Hypothalamus (tissue), 51 donors: ENCODE data around the gene FOSB.
A peak's percentile ranks its signal among the peaks of the same experiment; 100 is the strongest.

Source experiments
- DNase-seq, 51 donors: peaks; one replicate each; lab custom pipeline; 2025; lab: John Stamatoyannopoulos, UW

FOSB gene

DNA sequence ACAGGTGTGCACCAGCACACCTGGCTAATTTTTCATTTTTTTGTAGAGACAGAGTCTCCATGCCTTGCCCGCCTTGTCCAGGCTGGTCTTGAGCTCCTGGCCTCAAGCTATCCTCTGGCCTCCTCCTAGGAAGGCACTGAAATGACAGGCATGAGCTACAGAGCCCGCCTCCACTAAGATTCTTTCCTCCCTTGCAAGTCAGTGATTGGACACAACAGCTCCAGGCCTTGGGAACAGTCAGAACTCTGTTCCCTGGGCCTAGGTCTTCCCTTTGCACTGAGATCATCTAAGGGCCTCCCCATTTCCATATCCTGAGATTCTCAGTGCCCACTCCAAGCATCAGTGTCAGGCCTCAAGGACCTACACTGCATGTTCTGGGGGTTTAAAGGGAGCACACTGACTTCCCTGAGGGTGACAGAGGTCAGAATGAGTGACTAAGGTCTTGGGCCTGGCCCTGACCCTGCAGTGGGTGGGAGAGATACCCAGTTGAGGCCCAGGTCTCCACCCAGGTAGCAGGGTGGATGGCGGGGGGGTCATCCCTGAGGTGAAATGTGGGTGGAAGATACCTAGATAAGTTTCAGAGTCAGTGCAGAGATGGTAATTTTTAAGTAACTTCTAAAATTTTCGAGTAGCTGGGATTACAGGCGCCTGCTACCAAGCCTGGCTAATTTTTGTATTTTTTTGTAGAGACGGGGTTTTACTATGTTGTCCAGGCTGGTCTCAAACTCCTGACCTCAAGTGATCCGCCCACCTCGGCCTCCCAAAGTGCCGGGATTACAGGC lies 26.7 kb upstream of the FOSB start:
- no peak for DNase-seq

GRCh38 chr19:45442408-45442777 lies 25.4 kb upstream of the FOSB start:
- DNase-seq: no peak

DNA sequence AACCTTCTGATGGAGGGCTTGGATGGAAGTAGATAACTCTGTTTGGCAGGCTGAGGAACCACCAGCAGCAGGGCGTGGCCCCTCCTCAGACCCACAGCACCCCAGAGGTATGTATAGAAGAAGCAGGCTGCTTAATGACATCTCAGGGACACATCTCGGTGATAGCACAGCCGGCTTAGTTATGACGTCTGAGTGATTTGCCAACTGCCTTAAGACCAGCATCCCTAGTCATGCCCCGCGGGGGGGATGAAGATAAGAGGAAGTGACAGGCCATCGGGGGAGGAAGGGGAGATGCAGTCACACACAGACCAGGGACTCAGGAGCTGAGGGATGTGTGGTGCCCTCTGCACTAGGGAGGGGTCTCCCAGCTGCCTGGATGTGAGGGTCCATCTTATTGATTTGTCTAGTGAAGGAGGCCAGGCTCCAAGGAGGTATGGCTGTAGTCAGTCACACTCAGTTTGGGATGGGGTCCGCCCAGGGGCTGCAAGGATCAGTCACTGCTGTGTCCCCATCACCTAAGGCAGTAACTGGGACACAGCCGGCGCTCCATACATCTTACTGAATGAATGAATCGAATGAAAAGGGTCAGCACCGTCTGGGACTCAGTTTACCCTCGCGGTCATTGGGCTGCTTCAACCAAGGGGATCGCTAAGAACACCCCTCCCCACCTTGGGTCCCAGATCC lies 24.9 kb upstream of the FOSB start:
- peak in 14 of 51 donors; percentile 7 to 48 (median 22) for DNase-seq

DNA sequence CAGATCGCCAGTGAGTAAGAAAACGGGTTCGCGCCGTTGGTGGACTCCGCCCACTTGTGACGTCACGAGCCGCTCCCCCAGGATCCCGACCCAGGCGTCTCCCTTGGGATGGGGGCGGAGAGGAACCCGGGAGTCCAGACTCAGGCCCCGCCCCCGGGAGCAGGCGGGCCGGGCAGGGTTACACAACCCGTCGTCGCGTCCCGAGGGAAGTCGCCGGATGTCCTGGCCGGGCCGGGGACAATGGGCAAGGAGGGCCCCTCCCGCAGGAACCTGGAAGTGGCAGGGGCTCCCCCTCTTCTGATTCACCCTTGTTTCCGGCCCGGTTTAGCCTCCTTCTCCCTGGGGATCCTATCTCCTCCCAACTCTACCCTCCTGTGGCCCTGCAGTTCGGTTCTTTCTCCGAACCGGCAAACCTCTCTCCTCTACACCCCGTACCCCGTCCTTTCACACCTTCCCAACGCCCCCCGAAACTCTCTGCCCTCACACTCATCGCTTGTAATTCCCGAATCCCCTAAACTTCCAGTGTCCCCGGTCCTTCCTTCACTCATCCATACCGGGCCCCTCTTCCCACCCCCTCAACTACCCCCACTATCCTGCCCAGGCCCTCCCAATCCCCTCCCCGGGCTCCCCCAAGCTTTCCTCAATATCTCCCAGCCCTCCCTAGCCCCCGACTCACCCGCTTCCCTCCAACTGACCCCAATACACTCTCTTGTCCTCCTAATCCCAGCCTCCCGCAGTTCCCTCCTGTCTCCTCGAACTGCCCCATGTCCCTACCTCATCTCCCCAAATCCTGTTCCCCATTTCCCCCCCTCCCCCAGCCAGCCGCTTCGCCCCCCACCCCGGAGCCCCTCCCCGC lies 24.1 kb upstream of the FOSB start:
- DNase-seq: peak in 47 of 51 donors; percentile 8 to 94 (median 69)

DNA sequence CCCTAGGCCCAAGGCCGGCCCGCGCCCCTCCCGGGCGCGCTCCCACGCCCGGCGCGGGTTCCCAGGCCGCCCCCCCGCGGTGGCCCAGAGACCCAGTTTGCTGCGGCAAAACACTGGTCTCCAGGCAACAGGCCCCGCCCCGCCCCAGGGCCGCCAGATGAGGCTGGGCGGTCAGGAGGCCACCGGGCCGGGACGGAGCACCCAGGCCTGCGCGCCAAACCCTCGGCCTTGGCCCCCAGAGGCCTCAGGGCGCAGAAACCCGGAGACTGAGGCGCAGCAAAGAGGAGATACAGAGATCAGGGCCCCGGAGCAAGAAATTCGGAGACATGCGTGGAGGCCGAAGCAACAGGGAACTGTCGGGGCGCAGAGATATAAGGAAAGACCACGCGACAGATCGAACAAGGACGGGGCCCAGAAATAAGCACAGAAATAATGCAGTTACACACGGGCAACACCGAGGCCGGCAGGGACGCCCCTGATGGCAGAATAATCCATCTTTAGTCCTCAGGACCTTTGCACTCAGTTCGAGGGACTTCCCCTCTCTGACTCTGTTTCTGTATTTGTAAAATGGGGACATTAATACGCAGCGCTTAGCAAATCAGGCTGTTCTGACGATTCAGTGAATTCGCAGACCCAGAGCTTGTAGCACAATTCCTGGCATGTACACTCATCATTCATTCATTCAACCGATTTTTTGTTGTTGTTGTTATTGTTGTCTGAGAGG lies 23.3 kb upstream of the FOSB start:
- peak in 50 of 51 donors; percentile 24 to 94 (median 78) for DNase-seq

GRCh38 chr19:45445139-45445538 lies 22.7 kb upstream of the FOSB start:
- no peak for DNase-seq

GRCh38 chr19:45446295-45446694 lies 21.5 kb upstream of the FOSB start:
- DNase-seq: no peak

DNA sequence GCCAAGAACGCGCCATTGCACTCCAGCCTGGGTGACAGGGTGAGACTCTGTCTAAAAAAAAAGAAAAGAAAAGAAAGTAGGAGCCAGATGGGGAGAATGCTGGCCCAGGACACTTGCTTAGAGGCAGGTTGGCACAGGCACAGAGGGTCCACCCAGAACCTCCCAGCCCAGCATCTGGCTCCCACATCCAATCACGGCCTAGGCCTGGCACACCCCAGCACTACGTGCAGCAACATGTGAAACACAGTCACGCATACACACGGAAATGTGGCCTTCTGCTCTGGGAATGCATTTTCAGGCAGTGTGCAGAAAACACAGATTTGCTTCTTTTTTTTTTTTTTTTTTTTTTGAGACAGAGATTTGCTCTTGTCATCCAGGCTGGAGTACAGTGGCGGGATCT lies 20.9 kb upstream of the FOSB start:
- DNase-seq: no peak

- DNase-seq: no peak
Observed at GRCh38 chr19:45448425-45448756, 19.4 kb upstream of the FOSB start.

- no peak for DNase-seq
Observed at GRCh38 chr19:45448887-45449299, 18.9 kb upstream of the FOSB start.

DNA sequence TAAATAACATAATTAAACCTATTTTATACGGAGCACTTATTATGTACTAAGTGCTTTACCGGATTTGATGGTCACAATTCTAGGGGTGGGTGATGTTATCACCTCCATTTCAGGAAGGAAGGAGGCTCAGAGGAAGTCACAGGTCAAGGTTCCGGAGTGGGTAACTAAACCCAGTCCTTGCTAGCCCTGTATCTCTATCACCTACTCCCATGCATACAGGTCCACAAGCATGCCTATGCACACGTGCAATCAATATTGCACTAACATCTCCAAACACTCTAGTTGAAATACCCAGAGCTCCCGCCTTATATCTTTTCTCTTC lies 17.8 kb upstream of the FOSB start:
- no peak for DNase-seq

DNA sequence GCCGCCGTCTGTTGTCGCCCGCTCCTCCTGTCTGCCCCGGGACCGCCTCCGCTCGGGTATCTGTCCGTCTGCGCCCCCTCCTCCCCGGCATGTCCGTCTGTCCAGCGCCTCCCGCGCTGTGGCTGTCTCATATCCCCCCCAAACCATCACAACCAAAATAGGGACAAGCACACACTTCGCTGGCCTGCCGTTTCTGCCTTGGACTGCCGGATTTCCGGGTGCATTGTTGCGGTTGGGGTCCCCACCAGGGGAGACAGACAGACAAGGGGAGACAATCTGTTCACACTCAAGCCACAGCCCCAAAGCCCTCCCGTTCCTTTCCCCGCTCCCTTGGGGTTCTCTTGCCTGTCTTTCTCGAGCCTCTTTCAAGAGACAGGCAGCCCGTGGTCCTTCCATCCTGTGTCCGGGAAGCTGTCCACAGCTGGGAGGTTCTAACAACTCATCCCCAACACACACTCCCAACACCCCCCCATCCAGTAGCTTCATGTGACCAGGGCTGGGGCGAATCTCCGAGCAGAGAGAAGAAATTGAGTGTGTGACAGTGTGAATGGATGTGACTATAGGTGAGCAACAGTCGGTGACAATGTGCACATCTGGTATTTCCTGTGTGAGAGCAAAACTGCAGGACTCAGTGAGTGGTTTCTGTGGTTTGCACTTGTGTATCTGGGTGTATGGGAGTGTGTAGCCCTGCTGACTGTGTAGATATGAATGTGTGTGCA lies 16.5 kb upstream of the FOSB start:
- peak in 7 of 51 donors; percentile 19 to 70 (median 34) for DNase-seq

- DNase-seq: no peak
Observed at GRCh38 chr19:45451850-45452387, 15.9 kb upstream of the FOSB start.

DNA sequence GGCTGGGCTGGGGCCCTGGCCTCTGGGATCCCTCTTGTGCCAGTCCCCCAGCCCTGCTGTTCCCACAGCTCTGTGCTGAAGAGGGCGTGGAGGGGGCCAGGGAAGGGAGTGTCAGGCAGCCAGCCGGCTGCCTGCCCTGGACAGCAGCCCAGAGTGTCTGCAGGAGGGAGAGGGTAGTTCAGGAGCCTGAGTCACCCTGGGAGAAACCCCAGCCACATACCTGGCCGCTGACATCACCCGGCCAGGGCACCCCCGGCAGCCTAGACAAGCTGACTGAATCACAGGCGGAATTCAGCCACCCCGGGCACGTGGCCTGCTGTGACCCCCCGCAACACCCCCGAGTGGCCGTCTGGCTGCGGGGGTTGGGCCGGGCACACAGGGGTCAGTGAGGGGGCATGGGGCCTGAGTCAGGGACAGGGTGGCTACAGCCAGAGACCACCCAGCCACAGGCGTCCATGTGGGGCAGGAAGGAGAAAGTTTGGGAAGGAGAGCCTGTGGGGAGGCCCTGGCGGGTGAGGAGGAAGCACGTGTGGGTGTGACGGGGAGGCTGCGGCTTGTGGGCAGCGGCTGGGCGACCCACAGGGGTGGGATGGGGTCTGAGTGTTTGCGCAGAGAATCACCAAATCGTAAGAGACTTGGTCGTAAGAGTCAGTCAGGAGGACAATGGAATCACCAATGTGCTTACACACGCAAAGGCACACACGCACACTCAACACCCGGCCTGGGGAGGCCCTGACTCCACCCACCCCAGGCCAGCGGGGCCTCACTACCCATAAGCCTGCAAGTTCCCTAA lies 11.9 kb upstream of the FOSB start:
- peak in 19 of 51 donors; percentile 3 to 80 (median 36) for DNase-seq

DNA sequence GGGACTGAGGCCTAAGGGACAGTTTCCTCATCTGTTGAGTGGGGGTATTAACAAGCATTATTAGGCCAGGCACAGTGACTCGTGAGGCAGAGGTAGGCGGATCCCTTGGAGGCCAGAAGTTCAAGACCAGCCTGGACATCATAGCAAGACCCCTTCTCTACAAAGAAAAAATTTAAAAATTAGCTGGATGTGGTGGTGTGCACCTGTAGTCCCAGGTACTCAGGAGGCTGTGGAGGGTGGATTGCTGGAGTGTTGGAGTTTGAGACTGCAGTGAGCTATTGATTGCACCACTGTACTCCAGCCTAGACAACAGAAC lies 11.3 kb upstream of the FOSB start:
- DNase-seq: no peak

DNA sequence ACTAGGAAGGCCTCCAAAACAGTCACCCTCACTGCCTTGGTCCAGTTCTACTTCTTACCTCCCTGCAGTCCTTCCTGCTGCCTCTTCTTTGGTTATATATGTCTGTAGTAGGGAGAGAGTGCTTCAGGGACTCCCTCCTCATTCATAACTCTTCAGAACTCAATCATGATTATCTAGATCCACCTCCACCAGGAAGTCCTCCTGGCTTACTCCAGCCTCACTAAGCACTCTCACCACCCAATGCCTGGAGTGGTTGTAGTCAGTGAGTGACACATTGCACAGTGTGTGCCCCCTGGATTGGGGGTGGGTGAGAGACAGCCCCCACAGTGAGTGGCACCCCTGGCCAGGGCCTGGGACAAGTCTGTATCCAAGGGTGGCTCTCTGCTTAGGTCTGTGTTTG lies 10.0 kb upstream of the FOSB start:
- DNase-seq: no peak

DNA sequence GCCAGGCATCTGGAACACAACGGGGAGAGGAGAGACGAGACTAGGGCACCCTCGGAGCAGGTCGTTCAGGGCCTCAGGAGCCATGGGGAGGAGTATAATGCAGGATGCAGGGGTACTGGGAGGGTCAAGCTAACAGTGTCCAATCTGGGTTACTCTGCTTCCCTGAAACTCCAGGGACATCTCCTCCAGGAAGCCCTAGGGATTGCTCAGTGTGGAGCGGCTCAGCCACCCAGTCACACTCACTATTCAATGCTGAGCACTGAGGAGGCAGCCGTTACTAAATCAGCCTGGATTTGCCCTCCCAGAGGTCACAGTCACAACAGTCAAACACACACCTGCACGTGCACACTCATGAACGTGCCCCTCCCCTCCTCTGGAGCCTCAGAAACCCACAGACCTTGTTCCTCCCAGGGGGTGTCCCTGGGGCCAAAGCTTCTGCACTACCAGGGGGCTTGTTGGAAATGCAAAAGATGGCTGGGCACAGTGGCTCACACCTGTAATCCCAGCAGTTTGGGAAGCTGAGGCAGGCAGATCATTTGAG lies 6.9 kb upstream of the FOSB start:
- no peak for DNase-seq

- DNase-seq: no peak
Observed at GRCh38 chr19:45462174-45462573, 5.6 kb upstream of the FOSB start.

GRCh38 chr19:45463241-45463640 lies 4.6 kb upstream of the FOSB start:
- no peak for DNase-seq
